Stimulated activated CD4-positive, alpha-beta T cell treated with anti-CD3 and anti-CD28 coated beads, Interleukin-4, amount 100 ng/mL, for 4 hours (primary cell): Measurements from ENCODE around the gene LIN37.

ENCODE experiments used
- DNase-seq, 2 experiments: peaks; one replicate each; pipeline ENCODE4 v3.0.0-alpha.2; 2020

The LIN37 gene

GRCh38 chr19:35748106-35749020 lies at the start of gene LIN37:
Gene LIN37, plus strand, starts transcription at chr19:35748576. Its CDS starts 149 bp downstream, at chr19:35748725.
- peak; percentile 96 to 99 for DNase-seq

- peak; percentile 84 to 95 for DNase-seq
Measured at GRCh38 chr19:35702223-35703012, 46.0 kb upstream of the LIN37 start.

- DNase-seq = no peak
Measured at GRCh38 chr19:35703343-35703742, 45.0 kb upstream of the LIN37 start.

GRCh38 chr19:35704218-35704617 lies 44.2 kb upstream of the LIN37 start, which contains the start of gene ZBTB32:
Gene ZBTB32, plus strand, starts transcription at chr19:35704558. Its CDS starts 10,069 bp downstream, at chr19:35714627.
- no peak for DNase-seq

- DNase-seq = no peak
Measured at GRCh38 chr19:35708391-35708790, 40.0 kb upstream of the LIN37 start.

- peak; percentile 49 to 70 for DNase-seq
Measured at GRCh38 chr19:35710784-35711723, 37.3 kb upstream of the LIN37 start.

GRCh38 chr19:35712567-35713505 lies 35.5 kb upstream of the LIN37 start:
- peak; percentile 60 to 70 for DNase-seq

- no peak for DNase-seq
Measured at GRCh38 chr19:35713506-35713850, 34.9 kb upstream of the LIN37 start.

- DNase-seq = no peak
Measured at GRCh38 chr19:35713904-35714495, 34.4 kb upstream of the LIN37 start.

- DNase-seq = no peak
Measured at GRCh38 chr19:35714601-35715354, 33.6 kb upstream of the LIN37 start.

GRCh38 chr19:35715355-35715809 lies 33.0 kb upstream of the LIN37 start:
- no peak for DNase-seq

- DNase-seq = peak in 1 of 2 experiments; percentile 22
Measured at GRCh38 chr19:35715981-35716800, 32.2 kb upstream of the LIN37 start.

GRCh38 chr19:35716801-35717664 lies 31.3 kb upstream of the LIN37 start:
- peak; percentile 95 to 98 for DNase-seq

GRCh38 chr19:35717665-35718344 lies 30.6 kb upstream of the LIN37 start, which contains the start of gene KMT2B:
Gene KMT2B, plus strand, starts transcription at chr19:35718003. Its CDS starts 16 bp downstream, at chr19:35718019.
- DNase-seq = no peak

- DNase-seq = peak; percentile 56 to 68
Measured at GRCh38 chr19:35718345-35719041, 29.9 kb upstream of the LIN37 start.

- no peak for DNase-seq
Measured at GRCh38 chr19:35719402-35720162, 28.8 kb upstream of the LIN37 start.
